GM18909 (cell line): ENCODE data around the gene LYPD6B.
A peak's percentile ranks its signal among the peaks of the same experiment; 100 is the strongest.

Source experiments
- ATAC-seq: cut with Tn5 transposase; IDR thresholded peaks from one replicate; pipeline ENCODE4 v1.9.1; 2021; ENCODE audit warnings: mild to moderate bottlenecking; ENCODE audit not compliant: unreplicated experiment, poor library complexity

LYPD6B gene

DNA sequence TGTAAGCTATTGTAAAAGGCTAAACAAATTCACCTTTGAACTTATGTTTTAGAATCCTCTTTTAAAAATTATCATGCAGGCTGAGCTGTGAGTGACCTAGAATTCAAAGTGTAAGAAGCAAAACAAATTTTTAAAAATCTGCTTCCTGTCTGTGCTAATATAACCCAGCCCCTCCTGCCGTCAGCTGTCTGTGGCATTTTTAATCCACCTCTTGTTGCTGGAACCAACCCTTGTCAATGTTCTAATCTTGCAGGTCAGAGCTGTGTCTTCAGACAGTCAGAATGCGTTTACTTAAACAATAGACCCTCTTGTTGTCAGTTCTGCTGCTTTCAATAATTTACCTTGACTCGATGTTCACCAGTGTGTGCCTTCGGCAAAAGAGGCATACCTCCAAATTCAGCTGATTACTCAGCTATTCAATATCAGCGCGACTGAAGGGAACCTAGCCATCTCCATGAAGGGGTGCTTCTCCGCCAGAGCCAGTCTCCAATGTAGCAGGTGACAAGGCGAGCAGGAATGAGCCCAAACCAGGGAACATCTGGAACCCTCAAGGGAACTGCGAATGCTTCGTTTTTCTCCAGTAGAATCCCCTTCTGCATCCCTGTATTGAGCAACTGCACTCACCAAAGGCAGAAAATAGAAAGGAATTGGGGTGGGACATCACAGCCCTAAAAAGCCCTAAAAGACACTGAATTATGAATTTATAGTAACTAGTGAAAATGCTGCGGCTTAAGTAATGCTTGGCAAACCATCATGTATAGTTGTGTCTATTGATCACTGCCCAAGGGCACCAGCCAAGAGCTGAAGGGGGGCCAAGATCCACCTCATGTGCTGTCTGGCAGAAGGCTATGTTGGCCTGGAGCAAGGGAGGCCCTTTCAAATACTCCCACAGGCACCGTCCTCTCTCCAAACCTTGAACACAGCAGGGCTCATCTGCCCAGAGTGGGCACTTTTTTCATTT lies 62.5 kb downstream of the LYPD6B start:
- no peak for ATAC-seq

GRCh38 chr2:149101818-149102217 lies 63.3 kb downstream of the LYPD6B start:
- no peak for ATAC-seq

GRCh38 chr2:149103081-149103620 lies 64.7 kb downstream of the LYPD6B start:
- no peak for ATAC-seq

- no peak for ATAC-seq
These were observed 65.7 kb downstream of the LYPD6B start for GRCh38 chr2:149104221-149104620.

DNA sequence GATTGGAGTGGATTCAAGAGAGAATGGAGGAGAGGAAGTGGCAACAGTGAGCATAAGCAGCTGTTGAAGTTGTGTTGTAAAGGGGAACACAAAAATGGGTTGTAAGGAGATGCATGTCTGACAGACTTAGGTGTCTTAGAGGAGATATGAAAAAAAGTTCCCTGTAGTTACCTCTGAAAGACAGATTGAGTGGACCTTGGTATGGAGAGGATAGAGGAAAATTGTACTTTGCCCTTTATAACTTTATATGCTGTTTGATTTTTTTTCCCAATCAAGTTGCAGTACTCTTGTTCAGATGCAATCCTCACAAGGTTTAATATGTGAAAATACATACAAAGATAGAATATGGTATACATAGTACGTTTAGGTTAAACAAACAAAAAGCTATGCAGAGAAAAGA lies 73.6 kb downstream of the LYPD6B start:
- ATAC-seq, result no peak

- ATAC-seq, result no peak
These were observed 74.2 kb downstream of the LYPD6B start for GRCh38 chr2:149112713-149113112.

DNA sequence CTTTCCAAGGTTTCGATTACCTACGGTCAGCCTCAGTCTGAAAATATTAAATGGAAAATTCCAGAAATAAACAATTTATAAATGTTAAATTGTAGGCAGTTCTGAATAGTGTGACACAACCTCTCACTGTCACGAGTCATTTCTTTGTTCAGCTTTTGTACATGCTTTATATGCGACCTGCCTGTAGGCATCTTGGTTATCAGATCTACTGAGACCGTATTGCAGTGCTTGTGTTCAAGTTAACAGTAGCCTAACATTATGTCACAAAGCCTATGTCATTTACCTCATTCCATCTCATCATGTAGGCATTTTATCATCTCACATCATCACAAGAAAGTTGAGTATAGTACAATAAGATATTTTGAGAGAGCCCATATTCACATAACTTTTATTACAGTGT lies 77.3 kb downstream of the LYPD6B start:
- no peak for ATAC-seq

- ATAC-seq, result no peak
These were observed 80.9 kb downstream of the LYPD6B start for GRCh38 chr2:149119368-149119767.

- ATAC-seq, result no peak
These were observed 84.0 kb downstream of the LYPD6B start for GRCh38 chr2:149122516-149122915.

GRCh38 chr2:149125031-149125725 lies 86.7 kb downstream of the LYPD6B start:
- no peak for ATAC-seq

GRCh38 chr2:149129433-149129832 lies 90.9 kb downstream of the LYPD6B start:
- no peak for ATAC-seq

DNA sequence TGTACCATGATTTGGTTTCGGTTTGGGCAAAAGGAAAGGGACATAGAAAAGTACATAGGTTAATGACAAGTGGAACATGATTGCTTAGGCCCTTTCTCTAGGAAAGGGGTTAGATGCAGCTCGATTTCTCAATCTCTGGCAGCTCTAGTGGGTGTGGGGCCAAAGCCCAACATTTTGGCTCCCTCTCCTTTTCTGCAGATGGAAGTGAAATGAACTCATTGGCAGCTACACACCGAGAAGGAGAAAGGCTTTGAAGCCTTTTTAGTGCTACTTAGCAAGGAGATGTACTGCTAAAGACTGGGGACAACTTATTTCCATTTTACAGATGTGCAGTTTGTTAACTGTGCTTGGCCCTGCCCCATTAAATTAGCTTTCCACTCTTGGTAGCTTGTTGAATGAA lies 93.8 kb downstream of the LYPD6B start:
- no peak for ATAC-seq

- no peak for ATAC-seq
These were observed 94.4 kb downstream of the LYPD6B start for GRCh38 chr2:149132901-149133300.

- no peak for ATAC-seq
These were observed 95.9 kb downstream of the LYPD6B start for GRCh38 chr2:149134335-149134923.

DNA sequence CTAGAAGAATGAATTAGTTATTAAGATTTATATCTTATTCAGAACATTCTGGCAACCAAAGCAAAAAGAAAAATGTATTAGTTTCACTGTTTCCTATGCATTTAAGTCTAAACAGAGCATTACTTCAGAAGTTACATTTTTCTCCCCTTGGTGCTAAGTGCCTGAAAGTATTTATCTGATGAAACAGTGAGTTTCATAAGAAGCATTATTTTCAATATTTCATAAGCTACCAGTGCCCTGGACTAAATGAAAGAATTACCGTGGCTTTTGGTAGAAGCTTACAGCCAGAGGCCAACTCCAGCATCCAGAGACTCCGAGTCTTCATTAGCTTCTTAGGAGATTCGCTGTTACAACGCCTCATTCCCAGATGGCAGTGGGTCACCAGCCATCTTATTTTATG lies 97.6 kb downstream of the LYPD6B start:
- ATAC-seq, result no peak

DNA sequence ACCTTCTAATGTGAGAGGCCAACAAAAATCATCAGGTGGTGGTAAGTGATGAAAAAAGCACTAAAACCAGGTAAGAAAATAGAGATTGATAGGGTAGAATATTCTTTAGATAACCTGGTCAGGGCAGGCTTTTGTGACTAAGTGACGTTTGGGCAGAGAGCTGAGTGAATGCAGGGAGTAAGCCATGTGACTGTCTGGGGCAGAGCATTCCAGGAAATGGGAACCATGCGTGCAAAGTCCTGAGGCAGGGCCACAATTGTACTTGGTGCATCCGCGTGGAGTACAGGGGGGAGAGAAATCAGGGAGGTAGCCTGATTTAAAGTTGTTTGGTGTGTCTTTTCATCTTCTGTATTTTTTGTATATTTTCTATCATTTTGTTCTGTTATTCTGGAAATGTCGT lies 102.5 kb downstream of the LYPD6B start:
- ATAC-seq, result no peak

DNA sequence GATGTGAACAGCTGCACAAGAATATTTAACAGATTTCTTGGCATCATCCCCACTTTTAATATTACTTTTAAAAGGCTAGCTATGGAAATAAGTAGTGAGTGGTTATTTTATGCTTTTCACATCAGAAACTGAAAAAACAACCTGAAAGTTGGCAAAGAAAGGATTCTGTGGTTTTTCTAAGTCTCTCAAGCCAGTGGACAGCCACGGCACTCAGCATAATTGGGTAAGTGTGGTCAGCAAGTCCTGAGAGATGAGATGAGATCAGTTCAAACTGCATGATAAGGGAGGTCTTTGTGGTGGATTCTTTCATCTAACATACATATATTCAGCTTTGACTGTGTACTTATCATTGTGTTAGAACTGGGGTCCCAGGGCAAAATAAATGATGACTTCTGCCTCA lies 105.2 kb downstream of the LYPD6B start:
- no peak for ATAC-seq

- peak; percentile 85 for ATAC-seq
These were observed 107.1 kb downstream of the LYPD6B start for GRCh38 chr2:149145314-149146295.

DNA sequence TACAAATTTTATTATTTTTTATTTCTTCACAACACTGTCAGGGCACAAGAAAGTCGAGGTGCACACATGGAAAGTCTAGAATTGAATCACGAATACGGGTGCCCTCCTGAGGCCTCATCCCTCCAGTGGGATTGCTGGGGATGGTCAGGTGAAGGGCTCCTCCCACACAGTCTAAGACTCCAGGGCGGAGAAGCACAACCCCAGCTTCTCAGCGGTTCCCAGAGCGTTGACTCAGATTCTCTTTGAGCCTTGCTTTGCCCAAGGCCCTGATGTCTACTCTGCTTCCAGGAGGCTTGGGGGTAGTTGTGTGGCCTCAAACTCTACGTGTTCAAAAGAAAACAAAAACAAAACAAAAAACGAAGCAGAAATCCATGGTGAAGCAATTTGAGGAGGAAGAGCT lies 108.4 kb downstream of the LYPD6B start:
- no peak for ATAC-seq
